Loucy (cell line): ENCODE measurements around the gene AP1S1.
"Not testable (repeated sequence)": the region's sequence is repeated elsewhere in the genome, so short reads cannot be mapped to it uniquely, and the experiment has no call there.

Source experiments
- CTCF ChIP-seq: fragments of 200-600 bp; sonication (generic); conservative IDR thresholded peaks from 2 replicates; pipeline ENCODE4 v1.5.1; 2014; ENCODE audit warnings: mild to moderate bottlenecking, antibody characterized with exemption, low read length
- EZH2phosphoT487 ChIP-seq: fragments of 200-600 bp; IDR thresholded peaks from 2 replicates; pipeline ENCODE4 v1.6.1; 2018; ENCODE audit warnings: antibody characterized with exemption, mild to moderate bottlenecking, moderate library complexity, borderline replicate concordance

- TF ChIP-seq CTCF, EZH2phosphoT487: not testable (repeated sequence)
These were observed 45.2 kb downstream of the AP1S1 start for GRCh38 chr7:101199522-101199921.
